Measurements from ENCODE around the gene GOLGA6C. TPM values are rescaled to one million over a fixed set of nuclear protein-coding genes. Genes with fewer than 3 reads are reported as not detected.

The GOLGA6C gene
- total RNA-seq, 6 donors from 2014 or later, result not detected

DNA sequence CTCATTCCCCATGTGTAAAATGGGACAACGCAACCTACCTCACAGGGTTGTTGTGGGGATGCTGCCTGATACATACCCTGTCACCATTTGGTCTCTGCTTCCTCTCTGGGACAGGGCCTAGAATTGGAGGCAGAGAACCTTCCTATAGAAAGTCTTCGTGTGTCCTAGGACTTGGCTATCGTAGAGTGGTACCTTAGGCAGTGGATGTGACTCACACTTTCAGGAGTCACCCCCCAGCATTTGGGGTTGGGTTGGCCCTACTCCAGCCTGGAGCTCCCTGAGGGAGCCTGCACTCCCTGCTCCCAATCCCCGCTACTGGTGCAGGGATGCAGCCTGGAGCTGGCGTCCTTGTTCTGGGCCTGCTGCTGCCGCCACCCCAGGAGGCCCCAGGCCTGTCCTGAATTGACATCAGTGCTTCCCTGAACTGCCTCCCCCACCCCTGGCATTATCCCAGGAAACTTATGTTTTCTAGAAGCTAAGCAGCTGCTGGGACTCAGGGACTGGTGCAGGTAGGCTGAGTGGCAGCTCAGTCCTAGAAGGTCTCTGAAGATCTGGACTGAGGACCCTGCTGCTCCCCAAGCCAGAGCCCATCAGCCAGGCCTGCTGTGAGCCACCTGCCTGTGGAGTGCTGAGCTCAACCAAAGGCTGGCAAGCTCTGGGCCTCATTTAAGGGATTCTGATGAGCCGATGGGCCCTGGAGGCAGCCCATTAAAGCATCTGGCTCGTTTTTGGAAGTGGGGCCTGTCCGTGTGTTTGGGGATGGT lies 46.5 kb upstream of the GOLGA6C start:
- H3K9me3 ChIP-seq, result no peaks in the 10 kb centered on the region
- no peak for ATAC-seq (ENCODE audit: low FRiP score in 2 of 2)
- TF ChIP-seq POLR2A (IDR thresholded peaks at IDR 0.05) (no peak), EP300 (IDR thresholded peaks at IDR 0.05) (no peak), POLR2AphosphoS5 (IDR thresholded peaks at IDR 0.05) (no peak)
- TF ChIP-seq, protein P1, sequence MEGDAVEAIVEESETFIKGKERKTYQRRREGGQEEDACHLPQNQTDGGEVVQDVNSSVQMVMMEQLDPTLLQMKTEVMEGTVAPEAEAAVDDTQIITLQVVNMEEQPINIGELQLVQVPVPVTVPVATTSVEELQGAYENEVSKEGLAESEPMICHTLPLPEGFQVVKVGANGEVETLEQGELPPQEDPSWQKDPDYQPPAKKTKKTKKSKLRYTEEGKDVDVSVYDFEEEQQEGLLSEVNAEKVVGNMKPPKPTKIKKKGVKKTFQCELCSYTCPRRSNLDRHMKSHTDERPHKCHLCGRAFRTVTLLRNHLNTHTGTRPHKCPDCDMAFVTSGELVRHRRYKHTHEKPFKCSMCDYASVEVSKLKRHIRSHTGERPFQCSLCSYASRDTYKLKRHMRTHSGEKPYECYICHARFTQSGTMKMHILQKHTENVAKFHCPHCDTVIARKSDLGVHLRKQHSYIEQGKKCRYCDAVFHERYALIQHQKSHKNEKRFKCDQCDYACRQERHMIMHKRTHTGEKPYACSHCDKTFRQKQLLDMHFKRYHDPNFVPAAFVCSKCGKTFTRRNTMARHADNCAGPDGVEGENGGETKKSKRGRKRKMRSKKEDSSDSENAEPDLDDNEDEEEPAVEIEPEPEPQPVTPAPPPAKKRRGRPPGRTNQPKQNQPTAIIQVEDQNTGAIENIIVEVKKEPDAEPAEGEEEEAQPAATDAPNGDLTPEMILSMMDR (IDR thresholded peaks at IDR 0.05), result no peak
- H3K36me3 ChIP-seq, result peaks cover 33 to 80% (median 74%) of the 10 kb centered on the region in 4 donors
- no peak overlapping the region for H3K4me3 ChIP-seq
- H3K27ac ChIP-seq, result no peak overlapping the region
- peaks cover 0 to 28% (median 10%) of the 10 kb centered on the region in 4 donors for H3K4me1 ChIP-seq
- WGBS, 2 donors, result 80 to 87% methylated on average over 3 to 9 of the region's 9 CpGs
- DNase-seq, result no peak
- H3K27me3 ChIP-seq, result no peaks in the 10 kb centered on the region

DNA sequence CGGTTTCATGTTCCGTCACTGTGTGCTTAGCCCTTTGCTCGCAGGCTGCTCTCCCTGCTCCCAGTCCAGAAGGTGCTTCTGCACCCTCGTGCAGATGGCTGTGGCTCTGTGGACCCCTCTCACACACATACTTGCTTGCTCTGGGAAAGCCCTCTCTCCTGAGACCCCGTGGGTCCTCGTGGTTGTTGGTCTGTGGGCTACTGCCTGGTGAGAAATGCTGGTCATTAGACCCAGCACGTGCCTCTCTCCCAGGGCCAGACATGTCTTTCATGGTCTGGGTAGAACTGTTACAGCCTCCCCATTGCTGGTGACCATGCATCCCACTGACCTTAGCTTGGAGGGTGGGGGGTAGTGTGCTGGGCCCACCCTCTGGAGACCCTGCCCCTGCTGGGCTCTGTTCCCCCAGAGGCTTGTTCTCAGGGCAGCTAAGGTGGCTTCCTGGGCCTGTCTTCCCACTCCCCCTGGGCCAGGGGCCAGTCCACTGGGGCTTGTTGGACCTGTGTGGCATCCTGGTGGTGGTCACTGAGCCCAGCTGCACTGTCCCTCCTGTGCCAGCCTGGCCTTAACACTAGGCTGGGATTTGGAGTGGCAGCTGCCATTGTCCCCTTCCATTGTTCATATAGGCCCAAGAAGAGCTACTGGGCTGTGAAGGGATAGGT lies 45.8 kb upstream of the GOLGA6C start:
- no peak for ATAC-seq (ENCODE audit: low FRiP score in 2 of 2)

DNA sequence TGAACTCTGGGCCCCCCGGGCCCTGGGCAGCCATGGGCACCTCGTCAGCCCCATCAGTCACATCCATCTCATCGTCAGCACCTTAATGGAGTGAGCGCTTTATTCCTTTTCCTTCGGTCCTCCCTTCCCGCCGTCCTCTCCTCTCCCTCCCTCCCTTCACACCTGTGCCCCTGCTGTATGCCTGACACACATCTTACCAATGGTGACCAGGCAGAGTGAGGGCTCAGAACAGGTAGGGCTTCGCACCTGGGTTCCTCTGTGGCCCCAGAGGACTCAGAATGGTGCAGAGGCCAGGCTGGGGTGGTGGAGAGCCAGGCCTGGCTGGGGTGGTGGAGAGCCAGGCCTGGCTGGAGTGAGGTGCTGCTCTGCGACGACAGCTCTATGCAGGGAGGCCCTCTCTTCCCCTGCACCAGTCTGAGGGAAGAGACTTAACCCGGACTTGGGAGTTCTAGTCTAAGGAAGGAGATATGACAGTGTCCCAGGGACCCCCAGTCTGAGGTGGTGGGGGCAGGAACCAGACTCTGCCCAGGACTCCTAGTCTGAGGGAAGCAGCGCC lies 44.8 kb upstream of the GOLGA6C start:
- Histone ChIP-seq H3K27ac (no peak overlapping the region), H3K4me3 (no peak overlapping the region), H3K9me3 (no peaks in the 10 kb centered on the region), H3K27me3 (no peaks in the 10 kb centered on the region), H3K4me1 (peaks cover 0 to 17% (median 10%) of the 10 kb centered on the region in 4 donors), H3K36me3 (peaks cover 33 to 64% (median 57%) of the 10 kb centered on the region in 4 donors)
- TF ChIP-seq EP300 (IDR thresholded peaks at IDR 0.05) (no peak), POLR2AphosphoS5 (IDR thresholded peaks at IDR 0.05) (no peak), POLR2A (IDR thresholded peaks at IDR 0.05) (no peak)
- TF ChIP-seq, protein P1 (IDR thresholded peaks at IDR 0.05), result no peak
- no peak for ATAC-seq (ENCODE audit: low FRiP score in 2 of 2)
- 93 to 94% methylated on average over 9 to 12 of the region's 12 CpGs for WGBS, 2 donors
- DNase-seq, result no peak

More for the DNA sequence above, 45.8 kb upstream of the GOLGA6C start:
- Histone ChIP-seq H3K4me1 (peaks cover 0 to 22% (median 10%) of the 10 kb centered on the region in 4 donors), H3K27ac (no peak overlapping the region), H3K36me3 (peaks cover 33 to 73% (median 66%) of the 10 kb centered on the region in 4 donors), H3K9me3 (no peaks in the 10 kb centered on the region), H3K4me3 (no peak overlapping the region), H3K27me3 (no peaks in the 10 kb centered on the region)
- DNase-seq, result no peak
- TF ChIP-seq, protein P1 (IDR thresholded peaks at IDR 0.05), result no peak
- TF ChIP-seq POLR2AphosphoS5 (IDR thresholded peaks at IDR 0.05) (no peak), POLR2A (IDR thresholded peaks at IDR 0.05) (no peak), EP300 (IDR thresholded peaks at IDR 0.05) (no peak)
- 87 to 100% methylated on average over 1 to 7 of the region's 7 CpGs for WGBS, 2 donors

DNA sequence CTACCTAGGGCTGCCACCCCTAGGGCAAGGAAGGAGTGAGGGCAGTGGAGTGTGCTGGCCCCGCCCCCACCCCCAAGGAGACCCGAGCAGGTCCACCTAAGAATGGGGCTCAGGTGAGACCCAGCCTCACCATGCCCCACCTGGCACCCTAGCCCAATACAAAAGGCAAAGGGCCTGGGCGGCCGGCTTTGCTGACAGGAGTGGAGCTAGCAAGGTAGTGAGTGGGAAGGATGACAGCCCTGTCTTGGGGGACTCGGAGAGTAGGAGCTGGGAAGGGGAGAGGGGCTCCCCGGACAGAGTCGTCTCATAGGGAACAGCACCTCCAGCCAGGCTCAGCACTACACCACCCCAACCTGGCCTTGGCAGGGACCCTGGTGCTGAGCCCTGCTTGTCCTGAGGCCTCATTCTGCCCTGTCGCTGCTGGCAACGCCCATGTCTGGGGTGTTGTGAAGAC lies 44.3 kb upstream of the GOLGA6C start:
- H3K4me1 ChIP-seq, result peaks cover 0 to 12% (median 6%) of the 10 kb centered on the region in 4 donors
- 93 to 97% methylated on average over 6 to 9 of the region's 9 CpGs for WGBS, 2 donors
- TF ChIP-seq POLR2AphosphoS5 (IDR thresholded peaks at IDR 0.05), result no peak
- H3K36me3 ChIP-seq, result peaks cover 30 to 59% (median 52%) of the 10 kb centered on the region in 4 donors
- H3K27me3 ChIP-seq, result no peaks in the 10 kb centered on the region
- H3K9me3 ChIP-seq, result no peaks in the 10 kb centered on the region
- no peak overlapping the region for H3K4me3 ChIP-seq
- ATAC-seq (ENCODE audit: low FRiP score in 2 of 2) (no peak), DNase-seq (no peak)
- H3K27ac ChIP-seq, result no peak overlapping the region

Measured in upper lobe of left lung (tissue), 6 donors.